ENCODE measurements around the gene VPS37B. TPM values are rescaled to one million over a fixed set of nuclear protein-coding genes. Genes with fewer than 3 reads are reported as not detected.

Gene VPS37B
- total and polyA plus RNA-seq, 8 donors: 13.4 to 105 (median 47.8) TPM

DNA sequence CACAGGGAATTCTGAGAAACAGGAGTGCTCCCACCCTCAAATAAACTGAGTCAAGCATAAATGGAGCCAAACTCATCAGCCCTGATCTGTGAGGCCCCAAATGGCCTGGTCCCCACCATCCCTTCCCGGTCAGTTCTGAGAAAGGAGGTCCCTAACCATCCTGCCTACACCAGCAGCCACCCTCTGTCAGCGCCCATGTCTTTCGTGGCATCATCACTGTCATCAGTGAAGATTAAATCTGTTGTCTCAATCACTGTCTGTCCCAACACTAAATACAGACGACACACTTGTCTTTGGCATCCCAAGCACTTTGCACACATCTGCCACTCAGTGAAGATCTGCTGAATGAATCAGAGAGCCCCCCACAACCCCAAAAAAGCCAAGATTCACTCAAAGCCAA lies 22.4 kb downstream of the VPS37B start:
- peaks cover 51 to 100% (median 94%) of the 10 kb centered on the region in 4 donors for H3K4me1 ChIP-seq
- no peaks in the 10 kb centered on the region for H3K9me3 ChIP-seq
- peaks cover 19 to 34% (median 23%) of the 10 kb centered on the region in 4 donors for H3K36me3 ChIP-seq
- H3K27ac ChIP-seq: peak overlapping the region; percentile 73 to 91 (median 87)
- peak in 1 of 2 donors; percentile 22 for DNase-seq
- 72 to 88% (median 79%) methylated on average over 4 of the region's 4 CpGs for WGBS, 5 donors
- peak overlapping the region in 1 of 4 donors; percentile 31 for H3K4me3 ChIP-seq
- H3K27me3 ChIP-seq: no peaks in the 10 kb centered on the region
- intact Hi-C loops (cut with DNase I; ENCODE audit: low total_unique reads): no loop called here
- TF ChIP-seq, protein P1, sequence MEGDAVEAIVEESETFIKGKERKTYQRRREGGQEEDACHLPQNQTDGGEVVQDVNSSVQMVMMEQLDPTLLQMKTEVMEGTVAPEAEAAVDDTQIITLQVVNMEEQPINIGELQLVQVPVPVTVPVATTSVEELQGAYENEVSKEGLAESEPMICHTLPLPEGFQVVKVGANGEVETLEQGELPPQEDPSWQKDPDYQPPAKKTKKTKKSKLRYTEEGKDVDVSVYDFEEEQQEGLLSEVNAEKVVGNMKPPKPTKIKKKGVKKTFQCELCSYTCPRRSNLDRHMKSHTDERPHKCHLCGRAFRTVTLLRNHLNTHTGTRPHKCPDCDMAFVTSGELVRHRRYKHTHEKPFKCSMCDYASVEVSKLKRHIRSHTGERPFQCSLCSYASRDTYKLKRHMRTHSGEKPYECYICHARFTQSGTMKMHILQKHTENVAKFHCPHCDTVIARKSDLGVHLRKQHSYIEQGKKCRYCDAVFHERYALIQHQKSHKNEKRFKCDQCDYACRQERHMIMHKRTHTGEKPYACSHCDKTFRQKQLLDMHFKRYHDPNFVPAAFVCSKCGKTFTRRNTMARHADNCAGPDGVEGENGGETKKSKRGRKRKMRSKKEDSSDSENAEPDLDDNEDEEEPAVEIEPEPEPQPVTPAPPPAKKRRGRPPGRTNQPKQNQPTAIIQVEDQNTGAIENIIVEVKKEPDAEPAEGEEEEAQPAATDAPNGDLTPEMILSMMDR (IDR thresholded peaks at IDR 0.05): no peak
- TF ChIP-seq POLR2AphosphoS5 (IDR thresholded peaks at IDR 0.05): no peak
- no peak for TF ChIP-seq EP300 (IDR thresholded peaks at IDR 0.05)
- no peak for TF ChIP-seq POLR2A (IDR thresholded peaks at IDR 0.05)

DNA sequence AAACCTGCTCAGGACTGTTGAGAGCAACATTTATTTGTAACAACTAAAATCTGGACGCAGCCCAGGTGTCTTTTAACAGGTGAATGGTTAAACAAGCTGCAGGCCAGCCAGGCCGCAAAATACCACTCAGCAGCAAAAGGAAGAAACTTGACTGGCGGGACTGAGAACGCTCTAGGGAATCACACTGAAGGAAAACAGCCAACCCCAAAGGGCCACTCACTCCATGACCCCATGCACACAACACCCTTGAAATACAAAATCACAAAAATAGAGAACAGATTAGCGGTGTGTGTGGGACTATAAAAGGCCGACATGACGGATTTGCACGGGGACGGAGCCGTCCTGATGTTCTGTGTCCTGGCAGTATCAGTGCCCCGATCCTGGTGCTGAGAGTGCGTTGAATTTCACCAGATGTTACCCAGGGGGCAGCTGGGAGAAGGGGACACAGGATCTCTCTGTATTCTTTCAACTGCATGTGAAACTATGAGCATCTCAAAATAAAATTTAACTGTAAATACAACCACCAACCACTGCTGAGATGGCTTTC lies 23.0 kb downstream of the VPS37B start:
- H3K4me3 ChIP-seq: peak overlapping the region in 1 of 4 donors; percentile 31
- no peaks in the 10 kb centered on the region for H3K9me3 ChIP-seq
- TF ChIP-seq POLR2A (IDR thresholded peaks at IDR 0.05): no peak
- no peak for TF ChIP-seq POLR2AphosphoS5 (IDR thresholded peaks at IDR 0.05)
- no peak for TF ChIP-seq EP300 (IDR thresholded peaks at IDR 0.05)
- TF ChIP-seq, protein P1 (IDR thresholded peaks at IDR 0.05): no peak
- no peaks in the 10 kb centered on the region for H3K27me3 ChIP-seq
- 31 to 51% (median 44%) methylated on average over 12 of the region's 12 CpGs for WGBS, 5 donors
- intact Hi-C loops (cut with DNase I; ENCODE audit: low total_unique reads): no loop called here
- H3K4me1 ChIP-seq: peaks cover 57 to 100% (median 95%) of the 10 kb centered on the region in 4 donors
- H3K36me3 ChIP-seq: peaks cover 24 to 39% (median 30%) of the 10 kb centered on the region in 4 donors
- peak; percentile 43 to 44 for DNase-seq
- peak overlapping the region; percentile 73 to 91 (median 87) for H3K27ac ChIP-seq

DNA sequence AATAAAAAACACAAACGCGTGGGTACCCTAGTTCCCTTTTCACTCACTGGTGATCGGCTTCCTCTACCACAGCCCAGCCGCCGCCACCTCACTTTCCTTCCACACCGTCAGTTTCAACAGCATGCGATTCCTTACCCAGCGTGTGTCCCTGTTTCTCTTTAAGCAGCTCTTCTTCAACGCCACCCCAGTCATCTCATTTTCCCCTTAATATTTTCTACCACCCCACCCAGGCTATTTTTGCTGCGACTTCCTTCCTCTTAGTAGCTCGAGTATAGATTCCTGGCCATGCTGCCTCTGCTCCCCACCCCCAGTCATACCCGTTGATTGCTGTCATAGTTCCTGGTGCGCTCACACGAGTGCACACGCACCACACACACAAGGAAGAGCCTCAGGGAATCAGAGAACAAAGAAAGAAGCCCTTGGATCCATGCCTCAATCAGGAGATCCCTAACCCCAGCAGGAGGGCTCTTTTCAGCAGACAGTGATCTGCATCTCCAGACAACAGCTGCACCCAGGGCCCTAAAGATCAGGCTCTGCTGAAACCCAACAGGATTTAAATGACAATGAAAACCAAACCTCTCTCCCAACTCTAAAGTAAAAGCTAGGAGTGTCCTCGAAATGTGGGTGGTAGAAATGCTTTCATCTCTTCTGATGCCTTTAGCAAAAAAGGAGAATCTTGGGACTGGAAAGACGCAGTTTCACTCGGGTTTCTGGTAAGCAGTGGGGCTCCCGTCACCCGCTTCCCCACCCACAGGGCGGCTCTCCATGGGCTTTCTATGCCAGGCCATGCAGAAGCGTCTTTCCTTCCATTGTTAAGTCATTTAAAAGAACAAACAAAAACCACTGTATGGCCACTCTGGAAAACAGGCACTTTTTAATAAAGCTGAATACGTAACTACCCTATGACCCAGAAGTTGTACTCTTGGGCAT lies 23.8 kb downstream of the VPS37B start:
- H3K9me3 ChIP-seq: no peaks in the 10 kb centered on the region
- DNase-seq: peak; percentile 70 to 91
- intact Hi-C loops (cut with DNase I; ENCODE audit: low total_unique reads): no loop called here
- WGBS, 5 donors: 17 to 25% (median 20%) methylated on average over 23 of the region's 23 CpGs
- TF ChIP-seq POLR2AphosphoS5 (IDR thresholded peaks at IDR 0.05): peak in 2 of 3 donors; percentile 76 to 81
- TF ChIP-seq EP300 (IDR thresholded peaks at IDR 0.05): no peak
- no peaks in the 10 kb centered on the region for H3K27me3 ChIP-seq
- H3K4me1 ChIP-seq: peaks cover 65 to 100% (median 97%) of the 10 kb centered on the region in 4 donors
- H3K4me3 ChIP-seq: peak overlapping the region; percentile 18 to 31 (median 19)
- H3K36me3 ChIP-seq: peaks cover 32 to 41% (median 37%) of the 10 kb centered on the region in 4 donors
- peak overlapping the region; percentile 86 to 94 (median 88) for H3K27ac ChIP-seq

DNA sequence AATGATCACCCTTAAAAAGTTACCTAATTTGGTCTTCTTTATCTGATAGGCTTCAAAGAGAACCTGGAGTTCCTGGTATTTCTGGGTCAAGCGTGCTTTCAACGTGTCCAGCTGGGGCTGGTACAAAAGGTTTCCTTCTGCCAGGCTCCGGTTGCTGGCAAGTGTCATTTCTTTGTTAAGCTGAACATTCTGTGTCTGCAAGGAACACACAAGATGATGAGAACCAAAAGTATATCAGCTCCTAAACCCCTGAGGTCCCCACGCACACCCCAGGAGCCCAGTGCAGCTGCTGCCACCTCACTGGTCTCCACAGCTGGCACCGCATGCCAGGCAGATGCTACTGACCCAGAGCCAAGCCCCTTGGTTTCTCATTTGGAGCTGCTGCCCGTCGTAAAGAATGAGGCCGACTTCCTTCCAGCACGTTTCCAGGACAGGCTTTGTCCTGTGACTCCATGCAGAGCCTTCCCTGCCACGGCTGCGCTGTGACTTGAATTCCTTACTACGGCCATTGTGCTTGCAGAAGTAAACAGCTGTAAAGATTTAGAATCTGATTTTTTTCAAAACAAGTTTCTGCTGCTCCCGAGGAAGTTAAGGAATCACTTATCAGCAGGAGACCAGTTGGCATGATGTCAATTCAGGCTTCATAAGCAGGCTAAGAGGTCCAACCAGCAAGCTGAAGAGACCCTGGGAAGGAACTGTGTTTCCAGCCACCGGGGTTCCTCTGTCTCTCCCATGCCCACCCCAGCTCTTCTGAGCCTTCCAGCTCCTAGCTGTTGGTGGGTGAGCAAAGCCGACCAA lies 24.9 kb downstream of the VPS37B start:
- Histone ChIP-seq H3K27me3 (no peaks in the 10 kb centered on the region), H3K9me3 (no peaks in the 10 kb centered on the region), H3K27ac (peak overlapping the region; percentile 86 to 94 (median 88)), H3K4me1 (peaks cover 69 to 100% (median 95%) of the 10 kb centered on the region in 4 donors), H3K36me3 (peaks cover 40 to 51% (median 48%) of the 10 kb centered on the region in 4 donors), H3K4me3 (peak overlapping the region; percentile 18 to 31 (median 19))
- DNase-seq: peak; percentile 73 to 83
- TF ChIP-seq, protein P1 (IDR thresholded peaks at IDR 0.05): no peak
- TF ChIP-seq POLR2AphosphoS5 (IDR thresholded peaks at IDR 0.05): peak in 2 of 3 donors; percentile 21 to 29
- 10 to 23% (median 17%) methylated on average over 15 of the region's 15 CpGs for WGBS, 5 donors
- intact Hi-C loops (cut with DNase I; ENCODE audit: low total_unique reads): no loop called here

All from stomach (tissue), 9 donors.